Nephron (organoid): ENCODE results near the gene HPCAL1.

Source experiments
- H3K27ac Mint-ChIP-seq, 3 experiments: 2 replicates each; pipeline ENCODE4 v1.8.0; 2020; ENCODE audit warnings: mixed read lengths in 3 of 3, mild to moderate bottlenecking in 2 of 3, moderate library complexity in 1 of 3
- H3K27me3 Mint-ChIP-seq: 2 replicates; pipeline ENCODE4 v1.8.0; 2021; ENCODE audit warnings: low read depth, mild to moderate bottlenecking, moderate library complexity, mixed read lengths
- H3K36me3 Mint-ChIP-seq: 2 replicates; pipeline ENCODE4 v1.8.0; 2020; ENCODE audit warnings: low read depth, mixed read lengths
- H3K4me1 Mint-ChIP-seq: 2 replicates; pipeline ENCODE4 v1.8.0; 2020; ENCODE audit warnings: mixed read lengths
- H3K4me3 Mint-ChIP-seq, 3 experiments: 2 replicates each; pipeline ENCODE4 v1.8.0; 2020; ENCODE audit warnings: mild to moderate bottlenecking in 3 of 3, mixed read lengths in 3 of 3, moderate library complexity in 2 of 3
- H3K9me3 Mint-ChIP-seq: 2 replicates; pipeline ENCODE4 v1.8.0; 2020; ENCODE audit warnings: mixed read lengths
- TF ChIP-seq, protein P1 (sequence below), 3 experiments: fragments of 200-600 bp; sonication (generic); IDR thresholded peaks; one replicate each; pipeline ENCODE4 v1.5.0; 2021; ENCODE audit warnings: antibody characterized with exemption in 3 of 3; ENCODE audit not compliant: unreplicated experiment in 3 of 3

Gene HPCAL1

DNA sequence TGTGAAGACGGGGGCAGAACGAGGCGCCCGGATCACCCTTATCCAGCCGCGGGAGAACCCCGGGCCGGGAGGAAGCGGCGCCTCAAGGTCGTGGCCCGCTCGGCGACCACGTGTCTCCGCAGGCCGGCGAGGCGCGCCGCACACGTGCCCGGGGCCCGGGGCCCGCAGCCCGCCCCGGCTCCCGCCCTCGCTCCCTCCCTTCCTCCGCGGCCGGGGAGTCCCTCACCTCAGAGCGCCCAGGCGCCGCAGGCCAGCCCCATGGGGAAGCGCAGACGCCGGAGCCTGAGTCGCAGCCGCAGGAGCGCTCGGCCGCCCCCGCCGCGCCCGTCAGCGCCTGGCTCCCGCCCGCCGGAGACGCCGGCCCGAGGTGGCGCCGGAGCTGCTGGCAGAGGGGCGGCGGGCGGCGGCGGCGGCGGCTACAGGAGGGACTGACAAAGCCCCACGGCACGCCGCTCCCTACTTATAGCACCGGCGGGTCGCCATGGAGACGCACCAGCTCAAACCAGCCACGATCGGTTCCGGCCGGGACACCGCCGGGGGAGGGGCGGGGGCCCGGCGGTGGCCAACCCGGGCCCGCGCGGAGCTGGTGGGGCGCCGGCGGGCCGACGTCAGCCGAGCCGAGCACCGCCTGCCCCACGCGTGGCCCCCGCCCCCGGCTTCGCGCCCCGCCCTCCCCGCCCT is 145.3 kb downstream of the HPCAL1 start, which contains the start of gene ODC1:
ODC1 (minus strand) TSS at position 433 of the 681 bp plus-strand sequence. CDS start 3,295 bp downstream, outside the sequence.
- peaks cover 22% of the 10 kb centered on the region for H3K4me1 Mint-ChIP-seq
- H3K9me3 Mint-ChIP-seq: no peaks in the 10 kb centered on the region
- H3K4me3 Mint-ChIP-seq: peak within 1 kb of the TSS; percentile 84 to 92 (median 91)
- H3K27me3 Mint-ChIP-seq: peaks cover 10% of the 10 kb centered on the region
- TF ChIP-seq, protein P1, sequence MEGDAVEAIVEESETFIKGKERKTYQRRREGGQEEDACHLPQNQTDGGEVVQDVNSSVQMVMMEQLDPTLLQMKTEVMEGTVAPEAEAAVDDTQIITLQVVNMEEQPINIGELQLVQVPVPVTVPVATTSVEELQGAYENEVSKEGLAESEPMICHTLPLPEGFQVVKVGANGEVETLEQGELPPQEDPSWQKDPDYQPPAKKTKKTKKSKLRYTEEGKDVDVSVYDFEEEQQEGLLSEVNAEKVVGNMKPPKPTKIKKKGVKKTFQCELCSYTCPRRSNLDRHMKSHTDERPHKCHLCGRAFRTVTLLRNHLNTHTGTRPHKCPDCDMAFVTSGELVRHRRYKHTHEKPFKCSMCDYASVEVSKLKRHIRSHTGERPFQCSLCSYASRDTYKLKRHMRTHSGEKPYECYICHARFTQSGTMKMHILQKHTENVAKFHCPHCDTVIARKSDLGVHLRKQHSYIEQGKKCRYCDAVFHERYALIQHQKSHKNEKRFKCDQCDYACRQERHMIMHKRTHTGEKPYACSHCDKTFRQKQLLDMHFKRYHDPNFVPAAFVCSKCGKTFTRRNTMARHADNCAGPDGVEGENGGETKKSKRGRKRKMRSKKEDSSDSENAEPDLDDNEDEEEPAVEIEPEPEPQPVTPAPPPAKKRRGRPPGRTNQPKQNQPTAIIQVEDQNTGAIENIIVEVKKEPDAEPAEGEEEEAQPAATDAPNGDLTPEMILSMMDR (IDR thresholded peaks at IDR 0.05; ENCODE audit: unreplicated experiment in 3 of 3): no peak
- H3K36me3 Mint-ChIP-seq: peaks cover 21% of the 10 kb centered on the region
- H3K27ac Mint-ChIP-seq: peak within 1 kb of the TSS; percentile 75 to 91 (median 81)

DNA sequence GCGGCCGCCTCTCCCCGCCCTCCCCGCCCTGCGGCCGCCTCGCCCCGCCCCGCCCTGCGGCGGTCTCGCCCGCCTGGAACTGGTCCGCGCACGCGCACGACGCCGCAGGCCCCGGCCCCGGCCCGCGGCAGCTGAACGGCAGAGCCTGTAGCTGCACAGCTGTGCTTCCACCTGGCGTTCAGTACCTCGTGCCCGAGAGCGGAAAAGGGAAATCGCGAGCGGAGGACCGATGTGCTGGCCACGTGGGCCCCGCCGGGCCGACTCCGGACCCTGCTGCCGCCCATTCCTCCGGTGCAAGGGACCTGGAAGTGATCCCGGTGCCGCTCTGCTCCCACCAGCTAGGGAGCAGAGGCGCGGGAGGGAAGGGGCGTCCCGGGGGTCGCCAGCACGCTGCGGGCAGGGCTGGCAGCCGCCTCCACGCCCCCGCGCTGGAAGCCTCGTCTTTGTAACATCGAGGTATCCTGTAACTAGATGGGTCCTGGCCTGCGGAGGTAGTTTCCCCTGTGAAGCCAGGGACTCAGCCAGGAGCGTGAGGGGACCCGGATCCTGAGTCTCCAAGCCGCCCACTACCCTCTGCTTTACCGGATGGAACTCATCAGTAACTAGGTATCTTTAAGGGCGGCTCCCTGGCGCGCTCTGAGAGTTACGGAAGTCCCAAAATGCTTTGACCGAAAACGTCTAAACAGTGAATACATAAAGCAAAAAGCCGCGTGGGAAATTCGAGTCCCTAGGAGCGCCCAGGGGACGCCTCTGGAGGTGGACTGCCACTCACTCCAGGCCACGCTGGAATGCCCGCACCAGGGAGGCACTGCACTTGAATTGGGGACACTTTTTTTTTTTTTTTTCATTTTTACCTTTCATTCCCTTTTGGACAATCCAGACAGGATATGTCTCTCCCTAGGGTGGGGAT is 146.1 kb downstream of the HPCAL1 start:
- Mint-ChIP-seq H3K27ac (peak overlapping the region in 2 of 3 experiments; percentile 56 to 66), H3K4me1 (peaks cover 22% of the 10 kb centered on the region), H3K4me3 (peak overlapping the region; percentile 77 to 82 (median 81)), H3K36me3 (peaks cover 13% of the 10 kb centered on the region), H3K9me3 (no peaks in the 10 kb centered on the region), H3K27me3 (peaks cover 10% of the 10 kb centered on the region)
- TF ChIP-seq, protein P1 (IDR thresholded peaks at IDR 0.05; ENCODE audit: unreplicated experiment in 3 of 3): peak in 1 of 3 experiments; percentile 12

DNA sequence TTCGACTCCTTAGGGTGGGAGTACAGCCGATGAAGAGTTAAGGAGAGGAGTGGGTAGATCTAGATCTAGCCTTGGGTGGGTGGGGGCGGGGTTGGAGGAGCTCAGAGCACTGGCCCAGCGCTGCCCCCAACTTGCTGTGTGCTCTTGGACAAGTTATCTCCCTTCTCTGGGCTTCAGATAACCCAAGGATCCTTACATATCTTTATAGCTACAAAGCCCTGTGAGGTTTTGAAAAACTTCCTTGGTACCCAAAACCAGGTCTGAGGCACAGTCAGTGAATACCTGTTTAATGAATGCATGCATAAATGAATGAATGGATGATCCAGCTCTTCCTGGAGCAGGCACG is 146.8 kb downstream of the HPCAL1 start:
- TF ChIP-seq, protein P1 (IDR thresholded peaks at IDR 0.05; ENCODE audit: unreplicated experiment in 3 of 3): no peak
- Mint-ChIP-seq H3K36me3 (peaks cover 7% of the 10 kb centered on the region), H3K9me3 (no peaks in the 10 kb centered on the region), H3K4me1 (peaks cover 22% of the 10 kb centered on the region), H3K4me3 (peak overlapping the region; percentile 77 to 82 (median 81)), H3K27ac (peak overlapping the region in 2 of 3 experiments; percentile 61 to 66), H3K27me3 (peaks cover 10% of the 10 kb centered on the region)

DNA sequence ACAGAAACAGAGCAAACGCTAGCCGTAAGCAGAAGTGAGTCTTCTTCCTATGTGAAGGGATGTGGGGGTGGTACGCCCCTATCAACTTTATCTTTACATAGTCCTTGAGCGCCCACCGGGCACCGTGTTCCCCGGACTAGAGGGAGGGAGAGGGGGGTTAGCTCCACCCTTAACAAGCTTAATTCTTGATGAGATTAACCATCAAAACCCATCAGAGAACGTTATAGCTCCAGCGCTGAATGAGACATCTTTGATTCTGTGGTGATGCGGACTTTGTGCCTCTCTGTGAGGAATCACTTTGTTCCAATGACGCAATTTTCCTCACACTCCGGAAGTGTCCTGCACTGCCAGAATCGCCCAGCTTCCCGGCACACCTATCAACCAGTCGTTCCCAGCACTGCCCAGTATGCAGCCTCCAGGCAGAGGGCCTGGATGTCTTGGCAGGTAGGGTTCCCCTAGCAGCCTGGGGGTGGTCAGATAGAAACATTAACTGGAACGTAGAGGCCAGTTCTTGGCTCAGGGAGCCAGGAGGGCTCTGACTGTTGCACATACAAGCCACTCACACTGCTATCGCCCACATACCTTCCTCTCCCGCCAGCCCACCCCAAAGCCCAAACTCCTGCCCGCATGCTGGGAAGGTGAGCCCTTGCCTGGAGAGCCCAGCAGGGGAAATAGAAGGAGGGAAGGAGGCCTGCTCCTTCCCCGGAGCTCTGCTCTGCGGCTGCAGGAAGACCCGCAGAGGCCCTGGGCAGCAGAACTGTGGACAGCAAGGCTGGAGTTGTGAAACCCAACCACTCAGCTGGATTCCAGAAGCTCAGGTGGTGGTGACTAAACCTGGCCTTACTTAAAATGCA is 147.4 kb downstream of the HPCAL1 start:
- Mint-ChIP-seq H3K4me1 (peaks cover 17% of the 10 kb centered on the region), H3K27me3 (peaks cover 10% of the 10 kb centered on the region), H3K4me3 (peak overlapping the region; percentile 77 to 82 (median 81)), H3K27ac (peak overlapping the region in 2 of 3 experiments; percentile 51 to 61), H3K36me3 (peaks cover 1% of the 10 kb centered on the region), H3K9me3 (no peaks in the 10 kb centered on the region)
- TF ChIP-seq, protein P1 (IDR thresholded peaks at IDR 0.05; ENCODE audit: unreplicated experiment in 3 of 3): no peak

DNA sequence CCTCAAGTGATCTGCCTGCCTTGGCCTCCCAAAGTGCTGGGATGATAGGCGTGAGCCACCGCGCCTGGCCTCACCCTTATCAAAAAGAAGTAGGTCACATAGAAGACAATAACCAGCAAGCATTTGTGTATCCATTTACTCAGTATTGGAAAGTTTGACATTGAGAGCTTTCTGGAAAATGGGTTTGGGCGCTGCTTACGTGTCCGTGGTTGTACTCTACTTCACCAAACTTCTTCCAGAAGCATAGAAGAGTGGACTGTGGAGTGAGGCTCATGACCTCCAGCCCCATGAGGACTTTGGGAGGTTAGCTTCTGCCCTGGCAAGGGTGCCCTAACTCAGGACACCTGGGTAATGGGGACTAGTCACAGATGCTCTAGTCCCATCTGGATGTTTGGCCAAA is 149.1 kb downstream of the HPCAL1 start:
- TF ChIP-seq, protein P1 (IDR thresholded peaks at IDR 0.05; ENCODE audit: unreplicated experiment in 3 of 3): no peak

More for the DNA sequence above, 149.1 kb downstream of the HPCAL1 start:
- H3K27me3 Mint-ChIP-seq: peaks cover 11% of the 10 kb centered on the region
- H3K4me1 Mint-ChIP-seq: peaks cover 17% of the 10 kb centered on the region
- H3K4me3 Mint-ChIP-seq: peak overlapping the region in 1 of 3 experiments; percentile 40
- H3K36me3 Mint-ChIP-seq: no peaks in the 10 kb centered on the region
- H3K27ac Mint-ChIP-seq: no peak overlapping the region
- H3K9me3 Mint-ChIP-seq: no peaks in the 10 kb centered on the region
